GM23338 (cell line): ENCODE results near the gene TAT. TPM values are rescaled to one million over a fixed set of nuclear protein-coding genes. Genes with fewer than 3 reads are reported as not detected.
"Not testable (repeated sequence)": the region's sequence is repeated elsewhere in the genome, so short reads cannot be mapped to it uniquely, and the experiment has no call there.

ENCODE experiments used
- ATAC-seq: fragments of 200-7000 bp; cut with Tn5 transposase; 3 replicates; pipeline ENCODE4 v1.9.1; 2020
- DNase-seq: peaks from one replicate; pipeline ENCODE4 v3.0.0-alpha.2; 2015; ENCODE audit warnings: low spot score
- H2AFZ ChIP-seq: fragments of 200-600 bp; sonication (generic); 2 replicates; pipeline ENCODE4 v1.8.0; 2016; ENCODE audit warnings: antibody characterized with exemption, mild to moderate bottlenecking, moderate library complexity
- H3F3A ChIP-seq: fragments of 200-600 bp; sonication (generic); replicated peaks from 2 replicates; pipeline ENCODE4 v1.8.0; 2017; ENCODE audit warnings: antibody characterized with exemption, mixed run types, low read depth
- H3K27ac ChIP-seq: fragments of 200-600 bp; sonication (generic); 2 replicates; pipeline ENCODE4 v1.6.1; 2016; ENCODE audit warnings: low read depth
- H3K27me3 ChIP-seq: fragments of 200-600 bp; sonication (generic); 2 replicates; pipeline ENCODE4 v1.8.0; 2016; ENCODE audit warnings: mild to moderate bottlenecking, mixed run types, moderate library complexity; ENCODE audit not compliant: insufficient read depth
- H3K36me3 ChIP-seq: fragments of 200-600 bp; sonication (generic); 2 replicates; pipeline ENCODE4 v1.8.0; 2016; ENCODE audit warnings: mild to moderate bottlenecking; ENCODE audit not compliant: insufficient read depth
- H3K4me1 ChIP-seq: fragments of 200-600 bp; sonication (generic); 2 replicates; pipeline ENCODE4 v1.8.0; 2016; ENCODE audit warnings: mild to moderate bottlenecking, moderate library complexity; ENCODE audit not compliant: insufficient read depth
- H3K4me2 ChIP-seq: fragments of 200-600 bp; sonication (generic); 2 replicates; pipeline ENCODE4 v1.7.1; 2017; ENCODE audit warnings: mixed run types
- H3K4me3 ChIP-seq: fragments of 200-600 bp; sonication (generic); 2 replicates; pipeline ENCODE4 v1.6.1; 2016; ENCODE audit warnings: mixed run types
- H3K79me2 ChIP-seq: fragments of 200-600 bp; sonication (generic); replicated peaks from 2 replicates; pipeline ENCODE4 v1.8.0; 2017; ENCODE audit warnings: mild to moderate bottlenecking; ENCODE audit not compliant: insufficient read depth
- H3K9me2 ChIP-seq: fragments of 200-600 bp; sonication (generic); 2 replicates; pipeline ENCODE4 v1.8.0; 2017; ENCODE audit not compliant: insufficient read depth
- H4K20me1 ChIP-seq: fragments of 200-600 bp; sonication (generic); replicated peaks from 2 replicates; pipeline ENCODE4 v1.8.0; 2017; ENCODE audit warnings: mild to moderate bottlenecking; ENCODE audit not compliant: insufficient read depth
- H3K27ac Mint-ChIP-seq: 2 replicates; pipeline ENCODE4 v1.8.0; 2020; ENCODE audit warnings: inconsistent platforms, mild to moderate bottlenecking, moderate library complexity, mixed read lengths
- H3K27me3 Mint-ChIP-seq: 3 replicates; pipeline ENCODE4 v1.8.0; 2022; ENCODE audit warnings: low read depth, mild to moderate bottlenecking, moderate library complexity, mixed read lengths, inconsistent platforms; ENCODE audit not compliant: insufficient read depth, poor library complexity
- H3K36me3 Mint-ChIP-seq: 3 replicates; pipeline ENCODE4 v1.8.0; 2021; ENCODE audit warnings: low read depth, mild to moderate bottlenecking, inconsistent platforms, moderate library complexity, mixed read lengths
- H3K4me1 Mint-ChIP-seq: 3 replicates; pipeline ENCODE4 v1.8.0; 2020; ENCODE audit warnings: mild to moderate bottlenecking, inconsistent platforms, mixed read lengths
- H3K4me3 Mint-ChIP-seq: 3 replicates; pipeline ENCODE4 v1.8.0; 2021; ENCODE audit warnings: moderate library complexity, mild to moderate bottlenecking, inconsistent platforms, mixed read lengths
- H3K9me3 Mint-ChIP-seq: 3 replicates; pipeline ENCODE4 v1.8.0; 2020; ENCODE audit warnings: moderate library complexity, mild to moderate bottlenecking, inconsistent platforms, mixed read lengths
- CTCF ChIP-seq, 2 experiments: fragments of 200-600 bp in 1 of 2; sonication (generic) in 1 of 2; conservative IDR thresholded peaks; 2 replicates each; pipeline versions ENCODE4 v1.5.1 to v1.6.1; 2016 to 2017; ENCODE audit warnings: antibody characterized with exemption in 2 of 2, low read depth in 2 of 2, mild to moderate bottlenecking in 2 of 2, moderate library complexity in 1 of 2
- ETS1 ChIP-seq: IDR thresholded peaks from 2 replicates; pipeline ENCODE4 v1.6.1; 2016; ENCODE audit warnings: antibody characterized with exemption
- EZH2phosphoT487 ChIP-seq: fragments of 200-600 bp; sonication (generic); IDR thresholded peaks from one replicate; pipeline ENCODE4 v1.8.1; 2018; ENCODE audit warnings: antibody characterized with exemption; ENCODE audit not compliant: unreplicated experiment
- JUNB ChIP-seq: IDR thresholded peaks from one replicate; pipeline ENCODE4 v1.6.1; 2016; ENCODE audit warnings: antibody characterized with exemption; ENCODE audit not compliant: unreplicated experiment
- STAT1 ChIP-seq: IDR thresholded peaks from one replicate; pipeline ENCODE4 v1.6.1; 2016; ENCODE audit warnings: antibody characterized with exemption; ENCODE audit not compliant: unreplicated experiment
- polyA plus RNA-seq: library from polyadenylated mRNA; unstranded; fragments of >200 nt; fragmentation: Nextera tagmentation; extraction: Ambion mirVana; gene quantifications from 2 replicates; pipeline ENCODE4 v1.2.1, GENCODE V29; 2016
- total RNA-seq: library from RNA; depleted of rRNA; stranded (reverse); fragments of >200 nt; shearing (Covaris generic); gene quantifications from 2 replicates; pipeline ENCODE4 v1.2.3, GENCODE V29; 2014

The TAT gene
- total and polyA plus RNA-seq, 2 experiments from 2014 or later = 0.05 TPM; not detected in 1

- Mint-ChIP-seq H3K36me3 (no peaks in the 10 kb centered on the region), H3K4me3 (no peak overlapping the region), H3K9me3 (peaks cover 10% of the 10 kb centered on the region; the same call in 2 of the 3 replicates), H3K27ac (no peak overlapping the region), H3K4me1 (no peaks in the 10 kb centered on the region), H3K27me3 (peaks cover 2% of the 10 kb centered on the region)
- Histone ChIP-seq H3F3A (no peaks in the 10 kb centered on the region), H2AFZ (no peak overlapping the region), H3K36me3 (no peaks in the 10 kb centered on the region), H3K4me3 (no peak overlapping the region), H4K20me1 (no peaks in the 10 kb centered on the region), H3K79me2 (no peaks in the 10 kb centered on the region), H3K4me1 (no peaks in the 10 kb centered on the region), H3K4me2 (no peak overlapping the region), H3K27me3 (no peaks in the 10 kb centered on the region), H3K27ac (no peak overlapping the region), H3K9me2 (no peaks in the 10 kb centered on the region)
- no peak for TF ChIP-seq ETS1
- no peak for TF ChIP-seq JUNB
- no peak for TF ChIP-seq CTCF (conservative IDR thresholded peaks at IDR 0.05; ENCODE audit: low read depth in 2 of 2)
- no peak for TF ChIP-seq EZH2phosphoT487
- no peak for TF ChIP-seq STAT1
- no peak for ATAC-seq
- no peak for DNase-seq
These were observed 13.7 kb upstream of the TAT start for GRCh38 chr16:71590584-71590983.

- H4K20me1 ChIP-seq, H3K36me3 Mint-ChIP-seq, H3K9me3 Mint-ChIP-seq, DNase-seq, H3F3A ChIP-seq, H3K4me3 ChIP-seq, H3K79me2 ChIP-seq, H3K4me1 ChIP-seq, H3K27ac Mint-ChIP-seq, H3K4me1 Mint-ChIP-seq, H3K4me3 Mint-ChIP-seq, H3K27ac ChIP-seq, H3K27me3 Mint-ChIP-seq, H3K9me2 ChIP-seq, H3K27me3 ChIP-seq, H3K36me3 ChIP-seq, H2AFZ ChIP-seq, H3K4me2 ChIP-seq, ATAC-seq: not testable (repeated sequence)
These were observed 13.2 kb upstream of the TAT start for GRCh38 chr16:71590071-71590470.

GRCh38 chr16:71589334-71589733, 12.4 kb upstream of the TAT start:
- not testable (repeated sequence) for ATAC-seq, H3K4me1 Mint-ChIP-seq, H3K27me3 Mint-ChIP-seq

More at GRCh38 chr16:71589334-71589733, 12.4 kb upstream of the TAT start:
- H3K27ac ChIP-seq, H3K9me3 Mint-ChIP-seq, H3K27me3 ChIP-seq, H3K4me1 ChIP-seq, H3K27ac Mint-ChIP-seq, H3F3A ChIP-seq, H3K4me2 ChIP-seq, H3K36me3 Mint-ChIP-seq, H3K79me2 ChIP-seq, H3K4me3 ChIP-seq, H4K20me1 ChIP-seq, DNase-seq, H3K9me2 ChIP-seq, H2AFZ ChIP-seq, H3K36me3 ChIP-seq, H3K4me3 Mint-ChIP-seq: not testable (repeated sequence)
